Neural cell (in vitro differentiated cells): ENCODE results near the gene MYLK. TPM values are rescaled to one million over a fixed set of nuclear protein-coding genes. Genes with fewer than 3 reads are reported as not detected.

ENCODE experiments used
- H2AFZ ChIP-seq: fragments of 200-600, 300-800 bp; sonication (generic), shearing (Covaris generic); 2 replicates; pipeline ENCODE4 v1.6.0; 2014; ENCODE audit warnings: low read depth, mild to moderate bottlenecking, antibody characterized with exemption, low read length, moderate library complexity
- H3F3A ChIP-seq: fragments of 200-600 bp; shearing (Covaris generic); 2 replicates; pipeline ENCODE4 v1.6.1; 2016; ENCODE audit warnings: mild to moderate bottlenecking, moderate library complexity, mixed read lengths, antibody characterized with exemption, low read length; ENCODE audit not compliant: insufficient read depth, poor library complexity, severe bottlenecking
- H3K27ac ChIP-seq: fragments of 200-600, 300-800 bp; sonication (generic), shearing (Covaris generic); 2 replicates; pipeline ENCODE4 v1.5.1; 2014; ENCODE audit warnings: mild to moderate bottlenecking, low read length, moderate library complexity
- H3K27me3 ChIP-seq: fragments of 300-800, 200-600 bp; sonication (generic), shearing (Covaris generic); 2 replicates; pipeline ENCODE4 v1.6.0; 2014; ENCODE audit warnings: mild to moderate bottlenecking, low read depth, low read length, moderate library complexity; ENCODE audit not compliant: insufficient read depth
- H3K36me3 ChIP-seq: fragments of 300-800, 200-600 bp; sonication (generic), shearing (Covaris generic); 2 replicates; pipeline ENCODE4 v1.5.1; 2014; ENCODE audit warnings: mild to moderate bottlenecking, antibody characterized with exemption, low read length, moderate library complexity; ENCODE audit not compliant: insufficient read depth
- H3K4me2 ChIP-seq: fragments of 300-800, 200-600 bp; sonication (generic), shearing (Covaris generic); 2 replicates; pipeline ENCODE4 v1.6.0; 2014; ENCODE audit warnings: mild to moderate bottlenecking, low read length
- H3K4me3 ChIP-seq: fragments of 300-800, 200-600 bp; sonication (generic), shearing (Covaris generic); 2 replicates; pipeline ENCODE4 v1.5.1; 2014; ENCODE audit warnings: mild to moderate bottlenecking, low read length, moderate library complexity
- H3K79me2 ChIP-seq: fragments of 200-600 bp; shearing (Covaris generic); replicated peaks from 2 replicates; pipeline ENCODE4 v1.6.0; 2014; ENCODE audit warnings: mild to moderate bottlenecking, low read length, moderate library complexity; ENCODE audit not compliant: insufficient read depth
- H3K9ac ChIP-seq: fragments of 300-800, 200-600 bp; sonication (generic), shearing (Covaris generic); 2 replicates; pipeline ENCODE4 v1.6.1; 2016; ENCODE audit warnings: mild to moderate bottlenecking, low read length, mixed read lengths
- H3K9me2 ChIP-seq: fragments of 200-600 bp; shearing (Covaris generic); 2 replicates; pipeline ENCODE4 v1.6.1; 2016; ENCODE audit warnings: mild to moderate bottlenecking, low read length, mixed read lengths; ENCODE audit not compliant: insufficient read depth
- H3K9me3 ChIP-seq: fragments of 200-600, 300-800 bp; sonication (generic), shearing (Covaris generic); 2 replicates; pipeline ENCODE4 v1.6.1; 2016; ENCODE audit warnings: mild to moderate bottlenecking, mixed run types, low read length, moderate library complexity, mixed read lengths
- H4K20me1 ChIP-seq: fragments of 200-600 bp; shearing (Covaris generic); 2 replicates; pipeline ENCODE4 v1.6.1; 2016; ENCODE audit warnings: mild to moderate bottlenecking, mixed run types; ENCODE audit not compliant: insufficient read depth
- EZH2 ChIP-seq: fragments of 200-600, 300-800 bp; shearing (Covaris generic), sonication (generic); IDR thresholded peaks from 2 replicates; pipeline ENCODE4 v1.6.1; 2014; ENCODE audit warnings: antibody characterized with exemption, low read length, borderline replicate concordance, mild to moderate bottlenecking; ENCODE audit not compliant: insufficient read depth, poor library complexity, severe bottlenecking
- MXI1 ChIP-seq: fragments of 450-650 bp; conservative IDR thresholded peaks from 2 replicates; pipeline ENCODE4 v1.6.1; 2014; ENCODE audit warnings: antibody characterized with exemption, mild to moderate bottlenecking; ENCODE audit not compliant: poor library complexity, severe bottlenecking
- RAD21 ChIP-seq: fragments of 450-650 bp; conservative IDR thresholded peaks from 2 replicates; pipeline ENCODE4 v1.6.1; 2014; ENCODE audit warnings: antibody characterized with exemption, mild to moderate bottlenecking, moderate library complexity
- SMC3 ChIP-seq: fragments of 450-650 bp; conservative IDR thresholded peaks from 2 replicates; pipeline ENCODE4 v1.6.1; 2014; ENCODE audit warnings: antibody characterized with exemption, mild to moderate bottlenecking, moderate library complexity; ENCODE audit not compliant: poor library complexity
- TAF1 ChIP-seq: IDR thresholded peaks from 2 replicates; pipeline ENCODE4 v1.6.1; 2012; ENCODE audit warnings: low read depth
- polyA plus RNA-seq: library from polyadenylated mRNA; depleted of rRNA; stranded (reverse); fragments of >200 nt; gene quantifications from 2 replicates; pipeline ENCODE4 v1.2.3, GENCODE V29; 2014
- TF ChIP-seq, protein P1 (sequence below): IDR thresholded peaks from 2 replicates; pipeline ENCODE4 v1.6.1; 2012; ENCODE audit warnings: borderline replicate concordance
- TF ChIP-seq, protein P2 (sequence below): fragments of 450-650 bp; IDR thresholded peaks from 2 replicates; pipeline ENCODE4 v1.5.1; 2014; ENCODE audit warnings: antibody characterized with exemption, mild to moderate bottlenecking, moderate library complexity; ENCODE audit not compliant: poor library complexity, severe bottlenecking

MYLK gene
- polyA plus RNA-seq, 1 donor from 2014 or later = 0.43 TPM

DNA sequence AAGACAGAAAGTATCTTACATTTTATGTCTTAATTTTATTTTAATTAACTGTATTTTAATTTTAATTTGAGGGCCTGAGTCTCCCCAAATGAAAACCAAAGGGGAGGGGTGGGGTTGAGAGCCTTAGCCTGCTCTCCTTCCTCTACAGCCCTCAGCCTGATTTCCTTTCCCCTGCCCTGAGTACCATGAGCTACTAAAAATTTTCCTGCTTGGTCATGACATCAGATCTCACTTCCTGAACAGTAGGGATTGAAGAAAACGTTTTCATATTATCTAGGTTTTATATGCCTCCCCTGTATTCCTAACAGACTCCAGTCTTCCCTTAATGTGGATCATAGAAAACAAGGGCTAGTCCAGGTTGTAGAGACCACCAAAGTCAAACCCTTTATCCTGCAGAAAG lies 133.9 kb downstream of the MYLK start:
- Histone ChIP-seq H3K27me3 (no peaks in the 10 kb centered on the region), H3K9me2 (no peaks in the 10 kb centered on the region), H3K4me2 (no peak overlapping the region), H3K79me2 (no peaks in the 10 kb centered on the region), H3K9me3 (no peaks in the 10 kb centered on the region), H3K9ac (no peak overlapping the region), H2AFZ (no peak overlapping the region), H3K36me3 (no peaks in the 10 kb centered on the region), H3K27ac (no peak overlapping the region), H3F3A (no peaks in the 10 kb centered on the region), H4K20me1 (no peaks in the 10 kb centered on the region), H3K4me3 (no peak overlapping the region)
- TF ChIP-seq MXI1 (no peak), EZH2 (no peak), SMC3 (no peak), RAD21 (no peak)

DNA sequence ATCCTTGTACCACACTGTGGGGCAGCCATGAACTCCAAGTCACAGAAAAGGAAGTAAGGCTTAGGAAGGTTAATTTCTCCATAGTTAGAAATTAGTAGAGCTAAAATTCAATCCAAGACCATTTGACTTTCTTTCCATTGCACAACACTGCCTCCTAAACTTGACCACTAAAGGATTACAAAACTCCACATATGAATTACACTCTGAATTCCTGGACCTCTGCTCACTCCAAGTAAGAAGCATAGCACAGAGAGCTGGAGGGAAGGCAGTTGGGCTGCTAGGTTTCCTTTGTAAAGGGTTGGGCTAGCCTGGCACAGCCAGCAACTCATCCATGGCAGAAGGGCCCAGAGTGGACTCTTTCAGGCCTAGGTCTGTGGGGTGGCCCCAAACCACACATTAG lies 134.4 kb downstream of the MYLK start:
- Histone ChIP-seq H4K20me1 (no peaks in the 10 kb centered on the region), H3K36me3 (no peaks in the 10 kb centered on the region), H2AFZ (no peak overlapping the region), H3K4me3 (no peak overlapping the region), H3K9me3 (no peaks in the 10 kb centered on the region), H3K27me3 (no peaks in the 10 kb centered on the region), H3K9me2 (no peaks in the 10 kb centered on the region), H3K27ac (no peak overlapping the region), H3K79me2 (no peaks in the 10 kb centered on the region), H3F3A (no peaks in the 10 kb centered on the region), H3K4me2 (no peak overlapping the region), H3K9ac (no peak overlapping the region)
- TF ChIP-seq, protein P1, sequence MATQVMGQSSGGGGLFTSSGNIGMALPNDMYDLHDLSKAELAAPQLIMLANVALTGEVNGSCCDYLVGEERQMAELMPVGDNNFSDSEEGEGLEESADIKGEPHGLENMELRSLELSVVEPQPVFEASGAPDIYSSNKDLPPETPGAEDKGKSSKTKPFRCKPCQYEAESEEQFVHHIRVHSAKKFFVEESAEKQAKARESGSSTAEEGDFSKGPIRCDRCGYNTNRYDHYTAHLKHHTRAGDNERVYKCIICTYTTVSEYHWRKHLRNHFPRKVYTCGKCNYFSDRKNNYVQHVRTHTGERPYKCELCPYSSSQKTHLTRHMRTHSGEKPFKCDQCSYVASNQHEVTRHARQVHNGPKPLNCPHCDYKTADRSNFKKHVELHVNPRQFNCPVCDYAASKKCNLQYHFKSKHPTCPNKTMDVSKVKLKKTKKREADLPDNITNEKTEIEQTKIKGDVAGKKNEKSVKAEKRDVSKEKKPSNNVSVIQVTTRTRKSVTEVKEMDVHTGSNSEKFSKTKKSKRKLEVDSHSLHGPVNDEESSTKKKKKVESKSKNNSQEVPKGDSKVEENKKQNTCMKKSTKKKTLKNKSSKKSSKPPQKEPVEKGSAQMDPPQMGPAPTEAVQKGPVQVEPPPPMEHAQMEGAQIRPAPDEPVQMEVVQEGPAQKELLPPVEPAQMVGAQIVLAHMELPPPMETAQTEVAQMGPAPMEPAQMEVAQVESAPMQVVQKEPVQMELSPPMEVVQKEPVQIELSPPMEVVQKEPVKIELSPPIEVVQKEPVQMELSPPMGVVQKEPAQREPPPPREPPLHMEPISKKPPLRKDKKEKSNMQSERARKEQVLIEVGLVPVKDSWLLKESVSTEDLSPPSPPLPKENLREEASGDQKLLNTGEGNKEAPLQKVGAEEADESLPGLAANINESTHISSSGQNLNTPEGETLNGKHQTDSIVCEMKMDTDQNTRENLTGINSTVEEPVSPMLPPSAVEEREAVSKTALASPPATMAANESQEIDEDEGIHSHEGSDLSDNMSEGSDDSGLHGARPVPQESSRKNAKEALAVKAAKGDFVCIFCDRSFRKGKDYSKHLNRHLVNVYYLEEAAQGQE = no peak
- no peak for TF ChIP-seq TAF1
- TF ChIP-seq, protein P2, sequence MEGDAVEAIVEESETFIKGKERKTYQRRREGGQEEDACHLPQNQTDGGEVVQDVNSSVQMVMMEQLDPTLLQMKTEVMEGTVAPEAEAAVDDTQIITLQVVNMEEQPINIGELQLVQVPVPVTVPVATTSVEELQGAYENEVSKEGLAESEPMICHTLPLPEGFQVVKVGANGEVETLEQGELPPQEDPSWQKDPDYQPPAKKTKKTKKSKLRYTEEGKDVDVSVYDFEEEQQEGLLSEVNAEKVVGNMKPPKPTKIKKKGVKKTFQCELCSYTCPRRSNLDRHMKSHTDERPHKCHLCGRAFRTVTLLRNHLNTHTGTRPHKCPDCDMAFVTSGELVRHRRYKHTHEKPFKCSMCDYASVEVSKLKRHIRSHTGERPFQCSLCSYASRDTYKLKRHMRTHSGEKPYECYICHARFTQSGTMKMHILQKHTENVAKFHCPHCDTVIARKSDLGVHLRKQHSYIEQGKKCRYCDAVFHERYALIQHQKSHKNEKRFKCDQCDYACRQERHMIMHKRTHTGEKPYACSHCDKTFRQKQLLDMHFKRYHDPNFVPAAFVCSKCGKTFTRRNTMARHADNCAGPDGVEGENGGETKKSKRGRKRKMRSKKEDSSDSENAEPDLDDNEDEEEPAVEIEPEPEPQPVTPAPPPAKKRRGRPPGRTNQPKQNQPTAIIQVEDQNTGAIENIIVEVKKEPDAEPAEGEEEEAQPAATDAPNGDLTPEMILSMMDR = no peak

DNA sequence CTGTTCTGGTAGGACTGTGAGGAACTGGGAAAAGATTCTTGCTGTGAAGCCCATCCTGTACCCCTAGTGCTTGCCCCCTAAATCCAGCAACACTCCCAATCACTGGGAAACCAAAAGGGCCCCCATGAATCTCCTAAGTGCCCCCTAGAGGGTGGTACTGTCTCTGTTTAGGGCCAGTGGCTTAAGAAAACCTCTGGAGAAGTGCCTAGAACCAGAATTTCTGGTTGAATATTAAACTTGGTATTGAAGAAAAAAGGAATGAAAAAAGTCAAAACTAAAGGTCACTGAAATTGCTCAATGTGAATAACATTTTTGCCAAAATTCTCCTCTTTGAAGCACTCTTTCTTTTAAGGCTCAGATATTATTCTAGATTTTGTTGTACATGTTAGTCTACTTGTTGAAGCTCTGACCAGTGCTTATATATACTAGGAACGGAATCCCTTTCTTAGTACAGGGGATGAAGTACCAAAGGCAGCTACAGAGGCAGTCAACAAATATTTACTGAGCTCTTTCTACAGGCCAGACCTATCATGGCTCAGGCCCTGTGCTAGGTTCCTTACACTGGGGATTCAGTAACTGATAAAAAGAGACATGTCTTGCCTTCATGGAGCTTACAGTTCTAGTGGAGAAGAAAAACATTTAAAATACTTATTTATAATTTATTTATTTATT lies 138.8 kb downstream of the MYLK start:
- H3K9ac ChIP-seq = no peak overlapping the region
- no peaks in the 10 kb centered on the region for H3K79me2 ChIP-seq
- no peak overlapping the region for H3K4me2 ChIP-seq
- H3K4me3 ChIP-seq = no peak overlapping the region
- no peaks in the 10 kb centered on the region for H4K20me1 ChIP-seq
- no peak overlapping the region for H2AFZ ChIP-seq
- TF ChIP-seq RAD21 = no peak
- no peak for TF ChIP-seq MXI1
- TF ChIP-seq TAF1 = no peak
- H3K27ac ChIP-seq = no peak overlapping the region
- no peaks in the 10 kb centered on the region for H3K36me3 ChIP-seq
- H3K9me3 ChIP-seq = no peaks in the 10 kb centered on the region
- no peaks in the 10 kb centered on the region for H3K9me2 ChIP-seq
- H3K27me3 ChIP-seq = no peaks in the 10 kb centered on the region
- no peaks in the 10 kb centered on the region for H3F3A ChIP-seq
